HEK293T (cell line): ENCODE results near the gene IGSF21.

Source experiments
- ARNT ChIP-seq: fragments of 450-650 bp; IDR thresholded peaks from 2 replicates; pipeline ENCODE4 v1.6.1; 2017; ENCODE audit warnings: mild to moderate bottlenecking
- BHLHE40 ChIP-seq: fragments of 450-650 bp; IDR thresholded peaks from 2 replicates; pipeline ENCODE4 v1.6.1; 2016; ENCODE audit warnings: mild to moderate bottlenecking, moderate library complexity, borderline replicate concordance
- CTBP1 ChIP-seq: fragments of 450-650 bp; IDR thresholded peaks from 2 replicates; pipeline ENCODE4 v1.6.1; 2016; ENCODE audit warnings: borderline replicate concordance
- FOXK2 ChIP-seq: fragments of 450-650 bp; IDR thresholded peaks from 2 replicates; pipeline ENCODE4 v1.6.1; 2016; ENCODE audit warnings: mild to moderate bottlenecking
- HDGF ChIP-seq: fragments of 450-650 bp; IDR thresholded peaks from 2 replicates; pipeline ENCODE4 v1.6.1; 2017; ENCODE audit warnings: antibody characterized with exemption, borderline replicate concordance
- LEF1 ChIP-seq: fragments of 450-650 bp; IDR thresholded peaks from 2 replicates; pipeline ENCODE4 v1.6.1; 2017; ENCODE audit warnings: mild to moderate bottlenecking, borderline replicate concordance
- NFRKB ChIP-seq: fragments of 450-650 bp; IDR thresholded peaks from 2 replicates; pipeline ENCODE4 v1.6.1; 2016; ENCODE audit warnings: mild to moderate bottlenecking, moderate library complexity
- PKNOX1 ChIP-seq: fragments of 450-650 bp; IDR thresholded peaks from 2 replicates; pipeline ENCODE4 v1.6.1; 2016
- SP1 ChIP-seq: fragments of 450-650 bp; IDR thresholded peaks from 2 replicates; pipeline ENCODE4 v1.6.1; 2017
- SUZ12 ChIP-seq: fragments of 450-650 bp; IDR thresholded peaks from 2 replicates; pipeline ENCODE4 v1.6.1; 2016; ENCODE audit warnings: mild to moderate bottlenecking
- ZNF384 ChIP-seq: fragments of 450-650 bp; IDR thresholded peaks from 2 replicates; pipeline ENCODE4 v1.6.1; 2016

- no peak for TF ChIP-seq BHLHE40
- no peak for TF ChIP-seq SP1
- no peak for TF ChIP-seq HDGF
- no peak for TF ChIP-seq LEF1
- TF ChIP-seq FOXK2 = no peak
- TF ChIP-seq ZNF384 = no peak
- no peak for TF ChIP-seq PKNOX1
- no peak for TF ChIP-seq SUZ12
- no peak for TF ChIP-seq CTBP1
- no peak for TF ChIP-seq NFRKB
- TF ChIP-seq ARNT = no peak
These were observed 109.9 kb downstream of the IGSF21 start for GRCh38 chr1:18217398-18218043.
